A549 (cell line): Measurements from ENCODE around the gene ASPN. TPM values are rescaled to one million over a fixed set of nuclear protein-coding genes. Genes with fewer than 3 reads are reported as not detected.

Source experiments
- ATAC-seq, 2 experiments: fragments of 200-7000 bp in 1 of 2; fragments of >200 bp in 1 of 2; cut with Nextera tagmentation in 1 of 2; cut with Tn5 transposase in 1 of 2; 3 replicates each; pipeline versions ENCODE4 v1.8.0 to v1.9.1; 2018 to 2020; ENCODE audit warnings: mild to moderate bottlenecking in 1 of 2, moderate library complexity in 1 of 2
- CTCF ChIA-PET: fragments of 300-600 bp; sonication (Branson Sonifier 250); formaldehyde crosslinking; extraction: SDS; loops from one replicate; lab custom pipeline; 2021; ENCODE audit warnings: antibody characterized with exemption, inconsistent platforms; lab: Yijun Ruan, JAX
- POLR2A ChIA-PET: fragments of 350-600 bp; formaldehyde crosslinking; extraction: SDS; loops from one replicate; lab custom pipeline; 2021; ENCODE audit warnings: antibody characterized with exemption, inconsistent platforms; lab: Yijun Ruan, JAX
- DNase-seq, 2 experiments: peaks; one replicate each; pipeline versions ENCODE4 v3.0.0 to v3.0.0-alpha.2; 2011 to 2016; ENCODE audit warnings: low read depth in 1 of 2, low spot score in 1 of 2
- FAIRE-seq: peaks from 2 replicates; lab custom pipeline; 2011; peaks lifted over from hg19 to GRCh38; lab: Jason Lieb, UNC
- H3K27ac ChIP-seq, 2 experiments: fragments of >200 bp; sonication (Bioruptor Twin); formaldehyde crosslinking; 3 replicates each; pipeline ENCODE4 v1.5.1; 2016 to 2017
- H3K4me1 ChIP-seq: fragments of >200 bp; sonication (Bioruptor Twin); formaldehyde crosslinking; 3 replicates; pipeline ENCODE4 v1.6.1; 2016
- H3K4me2 ChIP-seq: fragments of >200 bp; sonication (Bioruptor Twin); formaldehyde crosslinking; 3 replicates; pipeline ENCODE4 v1.6.1; 2016
- H3K4me3 ChIP-seq: fragments of >200 bp; sonication (Bioruptor Twin); formaldehyde crosslinking; 3 replicates; pipeline ENCODE4 v1.5.1; 2016
- H3K9me3 ChIP-seq: fragments of >200 bp; sonication (Bioruptor Twin); formaldehyde crosslinking; 3 replicates; pipeline ENCODE4 v1.6.1; 2016
- BCL3 ChIP-seq: fragments of >200 bp; sonication (Bioruptor Twin); formaldehyde crosslinking; IDR thresholded peaks from 3 replicates; pipeline ENCODE4 v1.6.1; 2016
- CBX2 ChIP-seq: fragments of 200-600 bp; sonication (generic); IDR thresholded peaks from 2 replicates; pipeline ENCODE4 v1.6.1; 2016; ENCODE audit warnings: low read depth, mild to moderate bottlenecking, borderline replicate concordance
- CTCF ChIP-seq: fragments of >200 bp; sonication (Bioruptor Twin); formaldehyde crosslinking; IDR thresholded peaks from 3 replicates; pipeline ENCODE4 v1.5.1; 2016
- EHMT2 ChIP-seq: fragments of 200-600 bp; sonication (generic); IDR thresholded peaks from 2 replicates; pipeline ENCODE4 v1.6.1; 2016; ENCODE audit warnings: antibody characterized with exemption, low read depth, mild to moderate bottlenecking, moderate library complexity
- ELK1 ChIP-seq: fragments of 150-350 bp; IDR thresholded peaks from 2 replicates; pipeline ENCODE4 v1.6.1; 2014; ENCODE audit warnings: low read depth, mild to moderate bottlenecking, low read length
- EP300 ChIP-seq, 2 experiments: fragments of >200 bp; sonication (Bioruptor Twin); formaldehyde crosslinking; IDR thresholded peaks; 2 replicates in 1 of 2; 3 replicates in 1 of 2; pipeline ENCODE4 v1.6.1; 2016 to 2017
- FOSL2 ChIP-seq, 2 experiments: fragments of 450-650 bp in 1 of 2; fragments of >200 bp in 1 of 2; sonication (Bioruptor Twin) in 1 of 2; formaldehyde crosslinking; IDR thresholded peaks; 2 replicates each; pipeline versions ENCODE4 v1.5.0 to v1.6.1; 2016 to 2020; ENCODE audit warnings: mild to moderate bottlenecking in 1 of 2, moderate library complexity in 1 of 2
- FOXS1 ChIP-seq: fragments of 250-450 bp; sonication (Bioruptor Pico); IDR thresholded peaks from 2 replicates; pipeline ENCODE4 v1.5.0; 2020; ENCODE audit warnings: mild to moderate bottlenecking, moderate library complexity
- HDAC2 ChIP-seq: fragments of 200-600 bp; sonication (generic); IDR thresholded peaks from 2 replicates; pipeline ENCODE4 v1.6.1; 2016
- HEYL ChIP-seq: fragments of 250-450 bp; sonication (Bioruptor Pico); IDR thresholded peaks from 2 replicates; pipeline ENCODE4 v1.8.0; 2021; ENCODE audit warnings: mild to moderate bottlenecking, moderate library complexity
- HOXB13 ChIP-seq: fragments of 250-450 bp; sonication (Bioruptor Pico); IDR thresholded peaks from 2 replicates; pipeline ENCODE4 v1.5.0; 2020; ENCODE audit warnings: low read depth, mild to moderate bottlenecking, moderate library complexity
- HOXB5 ChIP-seq: fragments of 250-450 bp; sonication (Bioruptor Pico); IDR thresholded peaks from 2 replicates; pipeline ENCODE4 v1.5.0; 2020; ENCODE audit warnings: mild to moderate bottlenecking, moderate library complexity
- JUN ChIP-seq, 2 experiments: fragments of >200 bp; sonication (Bioruptor Twin); formaldehyde crosslinking; IDR thresholded peaks; 2 replicates in 1 of 2; 3 replicates in 1 of 2; pipeline ENCODE4 v1.6.1; 2016 to 2017
- KDM5A ChIP-seq: fragments of 200-600 bp; sonication (generic); IDR thresholded peaks from 2 replicates; pipeline ENCODE4 v1.6.1; 2016; ENCODE audit warnings: antibody characterized with exemption, mild to moderate bottlenecking
- MYC ChIP-seq: IDR thresholded peaks from 2 replicates; pipeline ENCODE4 v1.6.1; 2012; ENCODE audit warnings: mild to moderate bottlenecking, inconsistent platforms, low read length, improper control_type of control experiment, borderline replicate concordance
- NFE2L2 ChIP-seq: fragments of 150-350 bp; conservative IDR thresholded peaks from 2 replicates; pipeline ENCODE4 v1.6.1; 2014; ENCODE audit warnings: low read length
- NR3C1 ChIP-seq: fragments of >200 bp; sonication (Bioruptor Twin); formaldehyde crosslinking; IDR thresholded peaks from 3 replicates; pipeline ENCODE4 v1.6.1; 2017
- PBX3 ChIP-seq: IDR thresholded peaks from 2 replicates; pipeline ENCODE4 v1.6.1; 2012
- REST ChIP-seq: fragments of 200-600 bp; sonication (generic); IDR thresholded peaks from 2 replicates; pipeline ENCODE4 v1.6.1; 2016; ENCODE audit warnings: antibody characterized with exemption, mild to moderate bottlenecking, moderate library complexity
- TFCP2L1 ChIP-seq: fragments of 250-450 bp; sonication (Bioruptor Pico); IDR thresholded peaks from 2 replicates; pipeline ENCODE4 v1.5.0; 2021; ENCODE audit warnings: mild to moderate bottlenecking
- USF2 ChIP-seq: fragments of 450-650 bp; IDR thresholded peaks from 2 replicates; pipeline ENCODE4 v1.6.1; 2014; ENCODE audit warnings: antibody characterized with exemption
- ZNF302 ChIP-seq: fragments of 250-450 bp; sonication (Bioruptor Pico); IDR thresholded peaks from 2 replicates; pipeline ENCODE4 v1.9.0; 2021; ENCODE audit warnings: inconsistent platforms, mild to moderate bottlenecking, moderate library complexity
- ZSCAN20 ChIP-seq: fragments of 250-450 bp; sonication (Bioruptor Pico); IDR thresholded peaks from 2 replicates; pipeline ENCODE4 v1.8.0; 2022; ENCODE audit warnings: mild to moderate bottlenecking, moderate library complexity
- WGBS: methylation state at CpG from one replicate; pipeline ENCODE4 v1.1.6; 2017; ENCODE audit errors: missing lambda C conversion rate; 5-methylcytosine and 5-hydroxymethylcytosine counted together
- polyA plus RNA-seq, 4 experiments: library from polyadenylated mRNA; depleted of rRNA in 3 of 4; stranded (reverse); fragments of >200 nt; fragmentation: RNase III in 1 of 4; extraction: RNeasy Plus Mini Kit Qiagen cat#74134 plus additional on column Dnase treatment in 1 of 4; gene quantifications; 2 replicates in 3 of 4; 3 replicates in 1 of 4; pipeline ENCODE4 v1.2.3, GENCODE V29; 2011 to 2017

Gene ASPN
- polyA plus RNA-seq, 2 of the 4 experiments (the other 2 are of a cell fraction) = not detected

GRCh38 chr9:92482805-92483204 lies 499 bp upstream of the ASPN start (continued):
- TF ChIP-seq JUN (IDR thresholded peaks at IDR 0.05) = no peak

- DNase-seq = no peak
- Histone ChIP-seq H3K4me3 (no peak overlapping the region), H3K4me2 (no peak overlapping the region), H3K9me3 (no peaks in the 10 kb centered on the region), H3K4me1 (peaks cover 6% of the 10 kb centered on the region; the same call in 2 of the 3 replicates)
- no peak for ATAC-seq
- CTCF ChIA-PET = no interaction called here
- POLR2A ChIA-PET = no interaction called here
- no peak for TF ChIP-seq MYC
- no peak for TF ChIP-seq CTCF
- no peak for TF ChIP-seq ZNF302 (CRISPR knock-in tag)
- TF ChIP-seq HEYL = no peak
- TF ChIP-seq, all 56 proteins: peak for 0
- no peak overlapping the region for H3K27ac ChIP-seq
- FAIRE-seq = no peak
- 53% methylated on average over 2 of the region's 2 CpGs for WGBS
Observed at GRCh38 chr9:92480986-92481633, 1.2 kb downstream of the ASPN start.

GRCh38 chr9:92480291-92480771 lies 2.0 kb downstream of the ASPN start:
- WGBS = 84% methylated on average over 2 of the region's 2 CpGs
- H3K4me2 ChIP-seq = no peak overlapping the region

More at GRCh38 chr9:92480291-92480771, 2.0 kb downstream of the ASPN start:
- no peak overlapping the region for H3K4me3 ChIP-seq
- peaks cover 6% of the 10 kb centered on the region; the same call in 2 of the 3 replicates for H3K4me1 ChIP-seq
- FAIRE-seq = no peak
- ChIA-PET CTCF (no interaction called here), POLR2A (no interaction called here)
- TF ChIP-seq KDM5A (no peak), HDAC2 (no peak), HOXB5 (no peak), FOSL2 (IDR thresholded peaks at IDR 0.05) (no peak), FOSL2 (CRISPR knock-in tag; IDR thresholded peaks at IDR 0.05) (no peak), HOXB13 (CRISPR knock-in tag) (no peak), EHMT2 (no peak), REST (no peak), NR3C1 (no peak), HEYL (no peak), NFE2L2 (no peak), PBX3 (no peak), MYC (no peak), FOXS1 (CRISPR knock-in tag) (no peak), EP300 (IDR thresholded peaks at IDR 0.05) (no peak), USF2 (no peak), CBX2 (no peak), ELK1 (no peak), ZSCAN20 (no peak), BCL3 (no peak), TFCP2L1 (no peak)
- no peak for DNase-seq
- no peak overlapping the region for H3K27ac ChIP-seq
- H3K9me3 ChIP-seq = no peaks in the 10 kb centered on the region
- no peak for ATAC-seq
